ENCODE data around the gene ZNF846.

- no peak for TF ChIP-seq ZNF274 (IDR thresholded peaks at IDR 0.05; ENCODE audit: low read depth, low read length)
- no peak for TF ChIP-seq SUZ12 (IDR thresholded peaks at IDR 0.05; ENCODE audit: extremely low read depth, insufficient read depth, insufficient read length)
These were observed 29.3 kb upstream of the ZNF846 start for GRCh38 chr19:9797871-9798270.
